Body of pancreas (tissue), 4 donors: ENCODE results near the gene PDK3.

Experiments used
- POLR2A ChIP-seq, 3 donors: fragments of 450-650 bp; IDR thresholded peaks; one replicate each; pipeline ENCODE4 v1.6.1; 2016; ENCODE audit warnings: antibody characterized with exemption in 3 of 3, mild to moderate bottlenecking in 2 of 3
- TF ChIP-seq, protein P1 (sequence below), 7 experiments: fragments of 450-650 bp in 4 of 7; fragments of 200-600 bp in 3 of 7; sonication (generic) in 3 of 7; IDR thresholded peaks; one replicate each; pipeline ENCODE4 v1.5.1; 2016 to 2019; ENCODE audit warnings: antibody characterized with exemption in 7 of 7

DNA sequence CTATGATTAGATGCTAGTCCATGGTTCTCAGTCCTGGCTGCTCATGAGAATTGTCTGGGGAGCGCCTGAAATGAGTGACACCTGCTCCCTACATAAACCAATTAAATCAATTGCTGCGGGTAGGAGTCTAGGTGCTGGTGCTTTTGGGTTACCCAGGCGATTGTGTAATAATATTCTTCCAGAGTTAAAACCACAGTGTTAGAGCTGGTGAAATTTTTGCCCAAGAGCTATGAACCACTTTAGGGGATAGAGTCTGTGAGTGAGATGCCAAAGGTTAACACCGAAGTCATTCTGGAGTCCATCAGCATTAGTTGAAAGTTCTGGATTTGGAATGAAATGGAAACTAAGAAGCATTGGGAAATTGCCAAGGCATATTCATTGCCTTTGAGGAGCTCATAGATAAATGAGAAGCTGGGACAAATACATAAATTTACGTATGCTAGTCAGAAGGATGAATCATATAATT, 15.3 kb downstream of the PDK3 start:
- TF ChIP-seq, protein P1, sequence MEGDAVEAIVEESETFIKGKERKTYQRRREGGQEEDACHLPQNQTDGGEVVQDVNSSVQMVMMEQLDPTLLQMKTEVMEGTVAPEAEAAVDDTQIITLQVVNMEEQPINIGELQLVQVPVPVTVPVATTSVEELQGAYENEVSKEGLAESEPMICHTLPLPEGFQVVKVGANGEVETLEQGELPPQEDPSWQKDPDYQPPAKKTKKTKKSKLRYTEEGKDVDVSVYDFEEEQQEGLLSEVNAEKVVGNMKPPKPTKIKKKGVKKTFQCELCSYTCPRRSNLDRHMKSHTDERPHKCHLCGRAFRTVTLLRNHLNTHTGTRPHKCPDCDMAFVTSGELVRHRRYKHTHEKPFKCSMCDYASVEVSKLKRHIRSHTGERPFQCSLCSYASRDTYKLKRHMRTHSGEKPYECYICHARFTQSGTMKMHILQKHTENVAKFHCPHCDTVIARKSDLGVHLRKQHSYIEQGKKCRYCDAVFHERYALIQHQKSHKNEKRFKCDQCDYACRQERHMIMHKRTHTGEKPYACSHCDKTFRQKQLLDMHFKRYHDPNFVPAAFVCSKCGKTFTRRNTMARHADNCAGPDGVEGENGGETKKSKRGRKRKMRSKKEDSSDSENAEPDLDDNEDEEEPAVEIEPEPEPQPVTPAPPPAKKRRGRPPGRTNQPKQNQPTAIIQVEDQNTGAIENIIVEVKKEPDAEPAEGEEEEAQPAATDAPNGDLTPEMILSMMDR (IDR thresholded peaks at IDR 0.05) = no peak
- TF ChIP-seq POLR2A (IDR thresholded peaks at IDR 0.05) = no peak
